Renal pelvis (tissue), 4 donors: ENCODE data around the gene KIRREL3. TPM values are rescaled to one million over a fixed set of nuclear protein-coding genes. Genes with fewer than 3 reads are reported as not detected.

Experiments
- DNase-seq: peaks from one replicate; pipeline ENCODE4 v3.0.0-alpha.2; 2013
- polyA plus RNA-seq, 3 donors: library from polyadenylated mRNA; unstranded; fragments of 120-200 nt; gene quantifications; one replicate each; pipeline ENCODE4 v1.2.1, GENCODE V29; 2013; ENCODE audit not compliant: insufficient read length in 3 of 3

KIRREL3 gene
- polyA plus RNA-seq, 3 donors, result 1.6 to 1.8 (median 1.7) TPM

GRCh38 chr11:126419801-126420697 is 580.5 kb downstream of the KIRREL3 start:
- peak; percentile 41 for DNase-seq

- DNase-seq, result no peak
Observed at GRCh38 chr11:126418887-126419286, 581.7 kb downstream of the KIRREL3 start.

GRCh38 chr11:126417091-126417862 is 583.3 kb downstream of the KIRREL3 start:
- DNase-seq, result no peak

- peak; percentile 83 for DNase-seq
Observed at GRCh38 chr11:126416542-126417090, 584.0 kb downstream of the KIRREL3 start.

- peak; percentile 83 for DNase-seq
Observed at GRCh38 chr11:126415669-126416420, 584.7 kb downstream of the KIRREL3 start.

GRCh38 chr11:126415128-126415527 is 585.4 kb downstream of the KIRREL3 start:
- peak; percentile 69 for DNase-seq

- no peak for DNase-seq
Observed at GRCh38 chr11:126414615-126415014, 586.0 kb downstream of the KIRREL3 start.

GRCh38 chr11:126413843-126414405 is 586.6 kb downstream of the KIRREL3 start:
- no peak for DNase-seq

GRCh38 chr11:126413426-126413825 is 587.1 kb downstream of the KIRREL3 start:
- DNase-seq, result no peak

GRCh38 chr11:126411971-126412381 is 588.6 kb downstream of the KIRREL3 start:
- no peak for DNase-seq

GRCh38 chr11:126410649-126411048 is 589.9 kb downstream of the KIRREL3 start:
- DNase-seq, result no peak

- no peak for DNase-seq
Observed at GRCh38 chr11:126409620-126409985, 591.0 kb downstream of the KIRREL3 start.

GRCh38 chr11:126408901-126409619 is 591.5 kb downstream of the KIRREL3 start:
- no peak for DNase-seq

GRCh38 chr11:126408496-126408895 is 592.1 kb downstream of the KIRREL3 start:
- no peak for DNase-seq

GRCh38 chr11:126407682-126408288 is 592.8 kb downstream of the KIRREL3 start:
- no peak for DNase-seq

- no peak for DNase-seq
Observed at GRCh38 chr11:126407101-126407521, 593.5 kb downstream of the KIRREL3 start.

GRCh38 chr11:126406368-126406767 is 594.2 kb downstream of the KIRREL3 start:
- DNase-seq, result no peak

GRCh38 chr11:126405906-126406305 is 594.7 kb downstream of the KIRREL3 start:
- DNase-seq, result no peak

- DNase-seq, result no peak
Observed at GRCh38 chr11:126405374-126405773, 595.2 kb downstream of the KIRREL3 start.

GRCh38 chr11:126404367-126404766 is 596.2 kb downstream of the KIRREL3 start:
- DNase-seq, result no peak
